K562 (cell line): ENCODE data around the gene PPARGC1A. TPM values are rescaled to one million over a fixed set of nuclear protein-coding genes. Genes with fewer than 3 reads are reported as not detected.

Source experiments
- FOXK2 ChIP-seq, 2 experiments: fragments of 450-650 bp; IDR thresholded peaks in 1 of 2; conservative IDR thresholded peaks in 1 of 2; 2 replicates each; pipeline ENCODE4 v1.6.1; 2016; ENCODE audit warnings: low read depth in 2 of 2, mild to moderate bottlenecking in 1 of 2
- PHF8 ChIP-seq: fragments of 200-600 bp; sonication (generic); IDR thresholded peaks from 2 replicates; pipeline ENCODE4 v1.6.1; 2012; ENCODE audit warnings: mixed run types, mild to moderate bottlenecking, inconsistent platforms, low read length, moderate library complexity, borderline replicate concordance
- XRCC4 ChIP-seq: IDR thresholded peaks from one replicate; pipeline ENCODE4 v1.6.1; 2011; ENCODE audit not compliant: insufficient read depth, insufficient read length; ENCODE audit errors: extremely low read depth
- polyA plus RNA-seq, 8 experiments: library from polyadenylated mRNA; depleted of rRNA in 4 of 8; stranded (reverse) in 5 of 8; unstranded in 3 of 8; fragments of >200 nt; fragmentation: Nextera tagmentation in 2 of 8; fragmentation: Illumina TruSeq in 1 of 8; extraction: Ambion mirVana in 2 of 8; extraction: Trizol in 1 of 8; gene quantifications; 2 replicates each; pipeline versions ENCODE4 v1.2.1 to v1.2.3, GENCODE V29; 2011 to 2014; ENCODE audit warnings: inconsistent platforms in 1 of 8, missing spikeins in 1 of 8
- total RNA-seq, 7 experiments: library from RNA; depleted of rRNA in 6 of 7; stranded (reverse); fragments of >200 nt in 6 of 7; fragmentation: Illumina TruSeq in 2 of 7; extraction: Trizol in 2 of 7; gene quantifications; 2 replicates each; pipeline versions ENCODE4 v1.2.1 to v1.2.3, GENCODE V29; 2011 to 2021; ENCODE audit warnings: low replicate concordance in 1 of 7
- TF ChIP-seq, protein P1 (sequence below): fragments of 250-450 bp; sonication (Bioruptor Pico); IDR thresholded peaks from 2 replicates; pipeline ENCODE4 v1.4.0; 2020
- TF ChIP-seq, protein P2 (sequence below): fragments of 450-650 bp; formaldehyde crosslinking; conservative IDR thresholded peaks from 2 replicates; pipeline ENCODE4 v1.4.0; 2022; ENCODE audit warnings: mild to moderate bottlenecking, missing genetic modification characterization

The PPARGC1A gene
- total and polyA plus RNA-seq, 9 of the 15 experiments (the other 6 are each of a cell fraction or from before 2014, with no cell fraction given) = 0.02 TPM; not detected in 8

GRCh38 chr4:23922541-23923111, 32.8 kb upstream of the PPARGC1A start (continued):
- TF ChIP-seq, protein P1, sequence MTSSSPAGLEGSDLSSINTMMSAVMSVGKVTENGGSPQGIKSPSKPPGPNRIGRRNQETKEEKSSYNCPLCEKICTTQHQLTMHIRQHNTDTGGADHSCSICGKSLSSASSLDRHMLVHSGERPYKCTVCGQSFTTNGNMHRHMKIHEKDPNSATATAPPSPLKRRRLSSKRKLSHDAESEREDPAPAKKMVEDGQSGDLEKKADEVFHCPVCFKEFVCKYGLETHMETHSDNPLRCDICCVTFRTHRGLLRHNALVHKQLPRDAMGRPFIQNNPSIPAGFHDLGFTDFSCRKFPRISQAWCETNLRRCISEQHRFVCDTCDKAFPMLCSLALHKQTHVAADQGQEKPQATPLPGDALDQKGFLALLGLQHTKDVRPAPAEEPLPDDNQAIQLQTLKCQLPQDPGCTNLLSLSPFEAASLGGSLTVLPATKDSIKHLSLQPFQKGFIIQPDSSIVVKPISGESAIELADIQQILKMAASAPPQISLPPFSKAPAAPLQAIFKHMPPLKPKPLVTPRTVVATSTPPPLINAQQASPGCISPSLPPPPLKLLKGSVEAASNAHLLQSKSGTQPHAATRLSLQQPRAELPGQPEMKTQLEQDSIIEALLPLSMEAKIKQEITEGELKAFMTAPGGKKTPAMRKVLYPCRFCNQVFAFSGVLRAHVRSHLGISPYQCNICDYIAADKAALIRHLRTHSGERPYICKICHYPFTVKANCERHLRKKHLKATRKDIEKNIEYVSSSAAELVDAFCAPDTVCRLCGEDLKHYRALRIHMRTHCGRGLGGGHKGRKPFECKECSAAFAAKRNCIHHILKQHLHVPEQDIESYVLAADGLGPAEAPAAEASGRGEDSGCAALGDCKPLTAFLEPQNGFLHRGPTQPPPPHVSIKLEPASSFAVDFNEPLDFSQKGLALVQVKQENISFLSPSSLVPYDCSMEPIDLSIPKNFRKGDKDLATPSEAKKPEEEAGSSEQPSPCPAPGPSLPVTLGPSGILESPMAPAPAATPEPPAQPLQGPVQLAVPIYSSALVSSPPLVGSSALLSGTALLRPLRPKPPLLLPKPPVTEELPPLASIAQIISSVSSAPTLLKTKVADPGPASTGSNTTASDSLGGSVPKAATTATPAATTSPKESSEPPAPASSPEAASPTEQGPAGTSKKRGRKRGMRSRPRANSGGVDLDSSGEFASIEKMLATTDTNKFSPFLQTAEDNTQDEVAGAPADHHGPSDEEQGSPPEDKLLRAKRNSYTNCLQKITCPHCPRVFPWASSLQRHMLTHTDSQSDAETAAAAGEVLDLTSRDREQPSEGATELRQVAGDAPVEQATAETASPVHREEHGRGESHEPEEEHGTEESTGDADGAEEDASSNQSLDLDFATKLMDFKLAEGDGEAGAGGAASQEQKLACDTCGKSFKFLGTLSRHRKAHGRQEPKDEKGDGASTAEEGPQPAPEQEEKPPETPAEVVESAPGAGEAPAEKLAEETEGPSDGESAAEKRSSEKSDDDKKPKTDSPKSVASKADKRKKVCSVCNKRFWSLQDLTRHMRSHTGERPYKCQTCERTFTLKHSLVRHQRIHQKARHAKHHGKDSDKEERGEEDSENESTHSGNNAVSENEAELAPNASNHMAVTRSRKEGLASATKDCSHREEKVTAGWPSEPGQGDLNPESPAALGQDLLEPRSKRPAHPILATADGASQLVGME = no peak
- TF ChIP-seq, protein P2, sequence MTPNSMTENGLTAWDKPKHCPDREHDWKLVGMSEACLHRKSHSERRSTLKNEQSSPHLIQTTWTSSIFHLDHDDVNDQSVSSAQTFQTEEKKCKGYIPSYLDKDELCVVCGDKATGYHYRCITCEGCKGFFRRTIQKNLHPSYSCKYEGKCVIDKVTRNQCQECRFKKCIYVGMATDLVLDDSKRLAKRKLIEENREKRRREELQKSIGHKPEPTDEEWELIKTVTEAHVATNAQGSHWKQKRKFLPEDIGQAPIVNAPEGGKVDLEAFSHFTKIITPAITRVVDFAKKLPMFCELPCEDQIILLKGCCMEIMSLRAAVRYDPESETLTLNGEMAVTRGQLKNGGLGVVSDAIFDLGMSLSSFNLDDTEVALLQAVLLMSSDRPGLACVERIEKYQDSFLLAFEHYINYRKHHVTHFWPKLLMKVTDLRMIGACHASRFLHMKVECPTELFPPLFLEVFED = no peak
- TF ChIP-seq PHF8 (no peak), XRCC4 (no peak), FOXK2 (conservative IDR thresholded peaks at IDR 0.05 in 1 of 2, IDR thresholded peaks at IDR 0.05 in 1 of 2; ENCODE audit: low read depth in 2 of 2) (no peak)
